Measurements from ENCODE around the gene CDH15.
A peak's percentile ranks its signal among the peaks of the same experiment; 100 is the strongest.

The CDH15 gene

GRCh38 chr16:89200850-89201411 is 29.4 kb downstream of the CDH15 start:
- H3K4me3 ChIP-seq (ENCODE audit: severe bottlenecking) = peak overlapping the region; percentile 42
- DNase-seq (ENCODE audit: low spot score) (no peak), ATAC-seq (ENCODE audit: low read depth) (no peak)
- H3K9me3 ChIP-seq (ENCODE audit: severe bottlenecking) = no peaks in the 10 kb centered on the region
- no peaks in the 10 kb centered on the region for H3K4me1 ChIP-seq (ENCODE audit: insufficient read depth, poor library complexity, severe bottlenecking)
- TF ChIP-seq, protein P1, sequence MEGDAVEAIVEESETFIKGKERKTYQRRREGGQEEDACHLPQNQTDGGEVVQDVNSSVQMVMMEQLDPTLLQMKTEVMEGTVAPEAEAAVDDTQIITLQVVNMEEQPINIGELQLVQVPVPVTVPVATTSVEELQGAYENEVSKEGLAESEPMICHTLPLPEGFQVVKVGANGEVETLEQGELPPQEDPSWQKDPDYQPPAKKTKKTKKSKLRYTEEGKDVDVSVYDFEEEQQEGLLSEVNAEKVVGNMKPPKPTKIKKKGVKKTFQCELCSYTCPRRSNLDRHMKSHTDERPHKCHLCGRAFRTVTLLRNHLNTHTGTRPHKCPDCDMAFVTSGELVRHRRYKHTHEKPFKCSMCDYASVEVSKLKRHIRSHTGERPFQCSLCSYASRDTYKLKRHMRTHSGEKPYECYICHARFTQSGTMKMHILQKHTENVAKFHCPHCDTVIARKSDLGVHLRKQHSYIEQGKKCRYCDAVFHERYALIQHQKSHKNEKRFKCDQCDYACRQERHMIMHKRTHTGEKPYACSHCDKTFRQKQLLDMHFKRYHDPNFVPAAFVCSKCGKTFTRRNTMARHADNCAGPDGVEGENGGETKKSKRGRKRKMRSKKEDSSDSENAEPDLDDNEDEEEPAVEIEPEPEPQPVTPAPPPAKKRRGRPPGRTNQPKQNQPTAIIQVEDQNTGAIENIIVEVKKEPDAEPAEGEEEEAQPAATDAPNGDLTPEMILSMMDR (IDR thresholded peaks at IDR 0.05; ENCODE audit: poor library complexity, severe bottlenecking) = no peak
- H3K27ac ChIP-seq (ENCODE audit: poor library complexity, severe bottlenecking) = no peak overlapping the region
- peaks cover 39% of the 10 kb centered on the region for H3K27me3 ChIP-seq (ENCODE audit: insufficient read depth, poor library complexity, severe bottlenecking)
- H3K36me3 ChIP-seq (ENCODE audit: low read depth) = no peaks in the 10 kb centered on the region

- DNase-seq (ENCODE audit: low spot score) (peak; percentile 87), ATAC-seq (ENCODE audit: low read depth) (peak; percentile 80)
- H3K4me1 ChIP-seq (ENCODE audit: insufficient read depth, poor library complexity, severe bottlenecking) = no peaks in the 10 kb centered on the region
- peaks cover 39% of the 10 kb centered on the region for H3K27me3 ChIP-seq (ENCODE audit: insufficient read depth, poor library complexity, severe bottlenecking)
- no peaks in the 10 kb centered on the region for H3K36me3 ChIP-seq (ENCODE audit: low read depth)
- TF ChIP-seq, protein P1 (IDR thresholded peaks at IDR 0.05; ENCODE audit: poor library complexity, severe bottlenecking) = no peak
- no peak overlapping the region for H3K27ac ChIP-seq (ENCODE audit: poor library complexity, severe bottlenecking)
- peak overlapping the region; percentile 47 for H3K4me3 ChIP-seq (ENCODE audit: severe bottlenecking)
- H3K9me3 ChIP-seq (ENCODE audit: severe bottlenecking) = no peaks in the 10 kb centered on the region
Observed at GRCh38 chr16:89201439-89202377, 30.2 kb downstream of the CDH15 start.

DNA sequence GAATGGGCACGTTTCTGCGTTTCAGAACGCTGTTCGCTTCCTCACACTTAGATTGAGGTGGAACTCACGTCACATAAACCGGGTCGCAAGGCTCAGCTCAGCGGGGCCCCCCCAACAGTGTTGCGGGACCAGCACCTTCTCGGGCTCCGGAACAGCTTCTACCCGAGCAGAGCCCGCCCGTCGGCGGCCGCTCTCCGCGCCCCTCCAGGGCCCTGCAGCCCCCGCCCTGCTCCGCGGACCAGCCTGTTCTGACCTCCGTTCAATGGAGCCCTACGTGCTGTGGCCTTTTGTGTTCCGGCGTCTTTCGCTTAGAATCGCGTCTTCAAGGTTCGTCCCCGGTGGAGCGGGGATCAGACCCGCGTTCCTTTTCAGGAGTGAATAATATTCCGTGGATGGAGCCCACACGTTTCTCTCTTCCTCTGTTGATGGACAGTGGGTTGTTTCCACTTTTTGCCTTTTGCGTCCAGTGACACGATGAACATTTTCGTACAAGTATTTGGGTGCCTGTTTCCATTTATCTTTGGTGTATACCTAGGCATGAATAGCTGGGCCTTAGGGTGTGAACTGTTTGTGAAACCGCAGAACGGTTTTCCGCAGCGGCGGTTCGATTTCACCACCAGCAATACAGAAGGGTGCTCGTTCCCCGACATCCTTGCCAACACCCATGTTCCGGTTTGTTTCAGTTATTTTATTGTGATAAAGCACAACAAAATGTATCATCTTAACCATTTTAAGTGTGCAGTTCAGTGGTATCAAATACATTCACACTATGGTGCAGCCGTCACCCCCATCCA is 31.1 kb downstream of the CDH15 start:
- H3K27me3 ChIP-seq (ENCODE audit: insufficient read depth, poor library complexity, severe bottlenecking) = peaks cover 39% of the 10 kb centered on the region
- no peak for DNase-seq (ENCODE audit: low spot score)
- H3K27ac ChIP-seq (ENCODE audit: poor library complexity, severe bottlenecking) = no peak overlapping the region
- H3K9me3 ChIP-seq (ENCODE audit: severe bottlenecking) = no peaks in the 10 kb centered on the region
- ATAC-seq (ENCODE audit: low read depth) = no peak
- TF ChIP-seq, protein P1 (IDR thresholded peaks at IDR 0.05; ENCODE audit: poor library complexity, severe bottlenecking) = no peak
- H3K4me1 ChIP-seq (ENCODE audit: insufficient read depth, poor library complexity, severe bottlenecking) = no peaks in the 10 kb centered on the region
- H3K36me3 ChIP-seq (ENCODE audit: low read depth) = no peaks in the 10 kb centered on the region
- peak overlapping the region; percentile 47 for H3K4me3 ChIP-seq (ENCODE audit: severe bottlenecking)

DNA sequence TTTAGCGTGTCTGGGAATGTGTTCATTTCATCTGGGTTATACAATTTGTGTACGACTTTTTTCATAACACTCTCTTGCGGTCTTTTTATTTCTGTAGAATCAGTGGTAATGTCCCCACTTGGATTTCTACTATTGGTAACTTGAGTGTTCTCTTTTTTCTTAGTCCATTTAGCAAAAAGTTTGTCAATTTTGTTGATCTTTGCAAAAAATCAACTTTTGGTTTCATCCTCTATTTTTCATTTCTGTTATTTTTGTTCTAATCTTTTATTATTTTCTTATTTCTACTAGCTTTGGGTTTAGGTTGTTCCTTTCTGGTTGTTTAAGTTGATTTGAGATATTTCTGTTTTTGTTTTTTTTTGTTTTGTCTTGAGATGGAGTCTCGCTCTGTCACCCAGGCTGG is 36.4 kb downstream of the CDH15 start:
- Histone ChIP-seq H3K4me3 (ENCODE audit: severe bottlenecking) (no peak overlapping the region), H3K27ac (ENCODE audit: poor library complexity, severe bottlenecking) (no peak overlapping the region), H3K36me3 (ENCODE audit: low read depth) (no peaks in the 10 kb centered on the region), H3K9me3 (ENCODE audit: severe bottlenecking) (no peaks in the 10 kb centered on the region), H3K4me1 (ENCODE audit: insufficient read depth, poor library complexity, severe bottlenecking) (no peaks in the 10 kb centered on the region), H3K27me3 (ENCODE audit: insufficient read depth, poor library complexity, severe bottlenecking) (peaks cover 13% of the 10 kb centered on the region)
- TF ChIP-seq, protein P1 (IDR thresholded peaks at IDR 0.05; ENCODE audit: poor library complexity, severe bottlenecking) = no peak
- DNase-seq (ENCODE audit: low spot score) (no peak), ATAC-seq (ENCODE audit: low read depth) (no peak)

Data from RWPE2 (cell line).